C4-2B (cell line): ENCODE results near the gene ITGB1BP1.

Source experiments
- CTCF ChIP-seq: fragments of 450-650 bp; conservative IDR thresholded peaks from 2 replicates; pipeline ENCODE4 v1.5.1; 2017; ENCODE audit warnings: mild to moderate bottlenecking
- ZFX ChIP-seq: fragments of 450-650 bp; IDR thresholded peaks from 2 replicates; pipeline ENCODE4 v1.6.1; 2017

- no peak for TF ChIP-seq CTCF
- no peak for TF ChIP-seq ZFX
These were observed 24.2 kb downstream of the ITGB1BP1 start for GRCh38 chr2:9398881-9399780.
